OCI-M1 (cell line): ENCODE results near the gene PACSIN2.
"Not testable (repeated sequence)": the region's sequence is repeated elsewhere in the genome, so short reads cannot be mapped to it uniquely, and the experiment has no call there.

ENCODE experiments used
- DNase-seq: peaks from one replicate; lab custom pipeline; 2025; lab: John Stamatoyannopoulos, UW

The PACSIN2 gene

GRCh38 chr22:42964994-42965699 is 49.8 kb downstream of the PACSIN2 start:
- DNase-seq, result peak; percentile 74

GRCh38 chr22:42963231-42963595 is 51.7 kb downstream of the PACSIN2 start:
- DNase-seq, result no peak

- peak; percentile 95 for DNase-seq
Observed at GRCh38 chr22:42962295-42963230, 52.4 kb downstream of the PACSIN2 start.

- DNase-seq, result peak; percentile 78
Observed at GRCh38 chr22:42961810-42962209, 53.1 kb downstream of the PACSIN2 start.

DNA sequence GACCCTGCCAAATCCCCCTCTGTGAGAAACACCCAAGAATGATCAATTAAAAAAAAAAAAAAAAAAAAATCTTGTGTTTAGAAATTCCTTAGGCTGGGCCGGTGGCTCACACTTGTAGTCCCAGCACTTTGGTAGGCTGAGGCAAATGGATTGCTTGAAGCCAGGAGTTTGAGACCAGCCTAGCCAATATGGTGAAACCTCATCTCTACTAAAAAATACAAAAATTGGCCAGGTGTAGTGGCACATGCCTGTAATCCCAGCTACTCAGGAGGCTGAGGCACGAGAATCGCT is 53.6 kb downstream of the PACSIN2 start:
- not testable (repeated sequence) for DNase-seq

GRCh38 chr22:42960531-42961399 is 54.2 kb downstream of the PACSIN2 start:
- DNase-seq, result peak; percentile 31

GRCh38 chr22:42959576-42960509 is 55.1 kb downstream of the PACSIN2 start:
- peak; percentile 91 for DNase-seq

DNA sequence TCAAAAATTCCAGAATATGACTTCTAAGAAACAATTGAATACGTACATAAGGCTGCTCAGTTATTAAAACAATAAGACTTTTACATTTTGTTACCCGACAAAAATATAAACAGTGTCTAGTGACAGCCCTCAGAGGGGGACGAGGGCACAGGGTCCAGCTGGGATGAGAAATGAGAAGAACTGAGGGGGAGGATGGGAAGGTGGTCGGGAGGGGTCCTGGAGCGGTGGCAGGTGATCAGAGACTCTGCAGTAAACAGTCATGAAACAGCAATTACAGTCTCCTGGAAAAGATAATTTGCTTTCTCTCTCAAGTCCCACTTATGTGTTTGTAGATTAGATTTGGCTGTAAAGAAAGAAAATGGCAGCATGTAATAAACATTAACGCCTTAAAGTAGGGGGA is 56.0 kb downstream of the PACSIN2 start:
- no peak for DNase-seq

DNA sequence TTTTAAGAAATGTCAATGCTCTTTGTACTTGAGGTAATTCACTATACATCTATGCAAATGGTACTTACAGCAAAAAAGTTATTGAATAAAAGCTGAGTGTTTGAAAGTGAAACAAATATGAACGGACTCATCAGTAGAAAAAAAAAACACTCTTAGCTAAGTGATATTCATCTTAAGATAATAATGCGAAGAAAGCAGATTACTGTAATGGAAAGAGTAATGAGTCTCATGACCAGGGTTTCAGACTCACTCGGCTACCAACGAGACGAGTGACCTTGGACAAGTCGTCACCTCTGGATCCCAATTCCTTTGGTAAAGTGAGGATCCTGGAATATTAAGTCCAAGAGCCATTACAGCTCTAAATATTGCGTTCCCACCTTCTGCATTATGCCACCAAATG is 57.0 kb downstream of the PACSIN2 start:
- no peak for DNase-seq

DNA sequence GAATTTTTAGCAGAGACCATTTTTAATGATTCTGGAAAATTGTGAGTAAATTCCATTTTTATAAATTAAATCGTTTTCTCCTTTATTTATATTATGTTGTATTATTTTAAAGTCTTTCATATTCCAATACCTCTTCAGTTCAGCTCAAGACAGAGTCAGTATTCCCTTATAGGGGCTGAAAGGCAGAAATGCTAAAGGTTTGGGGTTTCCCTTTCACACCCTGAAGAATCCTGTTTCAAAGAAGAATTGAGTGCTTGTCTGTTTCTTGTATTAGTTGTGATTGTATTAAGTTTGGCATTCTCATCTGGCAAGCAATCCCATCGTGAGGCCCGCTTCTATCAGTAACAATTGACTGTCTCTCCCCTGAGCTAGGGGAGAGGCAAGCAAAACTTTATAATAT is 57.4 kb downstream of the PACSIN2 start:
- DNase-seq, result no peak

GRCh38 chr22:42955848-42956247 is 59.1 kb downstream of the PACSIN2 start:
- DNase-seq, result no peak

DNA sequence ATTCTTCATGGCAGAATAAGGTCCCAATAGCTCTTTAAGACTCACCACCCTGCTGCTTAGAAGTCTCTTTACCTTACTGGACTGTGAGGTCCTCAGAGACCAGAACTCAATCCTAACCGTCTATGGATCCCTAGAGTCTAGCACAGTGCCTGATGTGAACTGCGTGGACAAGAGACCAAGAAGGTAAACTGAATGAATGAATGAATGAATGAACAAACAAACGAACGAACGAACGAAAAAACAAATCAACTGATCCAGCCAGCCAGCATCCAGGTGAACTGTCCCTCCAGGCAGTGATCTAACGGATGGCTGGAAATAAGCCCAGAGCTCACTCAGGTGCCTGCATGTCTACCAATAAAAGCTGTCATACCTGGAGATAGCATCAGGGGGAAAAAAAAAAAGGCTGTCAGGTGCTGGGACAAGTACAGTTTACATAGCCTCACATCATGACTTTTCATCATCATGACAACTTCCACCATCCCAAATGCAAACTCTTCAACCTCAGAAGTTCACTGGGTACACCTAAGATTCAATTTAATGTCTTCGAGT is 59.8 kb downstream of the PACSIN2 start:
- no peak for DNase-seq

DNA sequence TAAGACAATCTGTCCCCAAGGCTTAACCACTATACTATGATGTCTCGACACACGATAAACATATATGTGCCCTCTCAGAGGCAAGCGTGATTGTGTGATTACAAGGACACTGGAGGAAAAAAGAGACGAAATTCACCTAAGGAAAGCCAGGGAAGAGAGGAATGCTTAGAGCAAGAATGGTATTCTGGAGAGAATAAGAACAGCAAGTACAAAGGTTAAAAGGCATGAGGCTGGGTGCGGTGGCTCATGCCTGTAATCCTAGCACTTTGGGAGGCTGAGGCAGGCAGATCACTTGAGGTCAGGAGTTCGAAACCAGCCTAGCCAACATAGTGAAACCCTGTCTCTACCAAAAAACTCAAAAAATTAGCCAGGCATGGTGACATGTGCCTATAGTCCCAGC is 61.2 kb downstream of the PACSIN2 start:
- DNase-seq, result not testable (repeated sequence)

DNA sequence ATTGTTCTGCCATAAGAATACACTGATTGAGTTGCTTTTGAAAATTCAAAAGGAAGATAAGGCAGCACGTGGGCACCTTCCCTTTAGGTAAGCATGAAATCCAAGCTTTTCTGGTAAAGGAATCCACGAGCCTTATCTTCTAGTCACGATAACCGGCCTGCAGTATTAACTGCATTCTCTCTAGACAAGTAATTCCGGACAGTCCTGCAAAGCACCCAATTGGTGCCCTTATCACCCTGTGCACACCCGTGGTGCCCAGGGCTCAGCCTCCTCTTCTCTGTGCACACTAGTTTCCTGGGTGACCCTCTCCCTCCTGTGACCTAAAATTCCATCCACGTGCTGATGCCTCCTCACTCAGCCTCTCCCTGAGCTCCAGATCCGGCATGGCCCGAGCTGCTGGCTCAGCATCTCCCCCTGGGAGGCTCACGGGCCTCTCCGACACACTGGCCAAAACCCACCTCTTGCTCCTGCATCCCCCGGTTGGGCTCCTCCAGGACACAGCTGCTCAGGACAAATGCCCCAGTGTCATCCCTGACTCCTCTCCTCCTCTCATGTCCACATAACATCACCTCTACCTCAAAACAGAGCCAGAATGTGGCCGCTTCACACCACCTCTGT is 63.7 kb downstream of the PACSIN2 start:
- DNase-seq, result no peak

DNA sequence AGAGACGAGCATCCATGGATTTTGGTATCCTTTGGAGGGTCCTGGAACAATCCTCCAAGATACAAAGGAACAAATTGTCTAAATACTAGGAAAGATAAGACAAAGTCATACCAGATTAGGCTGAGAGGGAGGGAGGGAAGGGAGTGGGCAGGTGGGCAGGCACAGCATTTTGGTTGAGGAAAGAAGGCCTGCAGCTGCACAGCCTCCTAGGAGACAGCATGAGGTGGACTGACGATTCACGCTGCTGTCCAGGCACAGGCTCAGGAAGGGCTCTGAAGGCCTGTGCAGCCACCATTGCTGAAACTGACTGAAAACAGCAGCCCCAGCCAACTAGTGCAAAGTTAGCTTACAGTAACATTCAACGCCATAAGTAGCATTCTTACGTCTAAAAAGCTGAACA is 64.7 kb downstream of the PACSIN2 start:
- no peak for DNase-seq

GRCh38 chr22:42949159-42949558 is 65.8 kb downstream of the PACSIN2 start:
- DNase-seq, result no peak

DNA sequence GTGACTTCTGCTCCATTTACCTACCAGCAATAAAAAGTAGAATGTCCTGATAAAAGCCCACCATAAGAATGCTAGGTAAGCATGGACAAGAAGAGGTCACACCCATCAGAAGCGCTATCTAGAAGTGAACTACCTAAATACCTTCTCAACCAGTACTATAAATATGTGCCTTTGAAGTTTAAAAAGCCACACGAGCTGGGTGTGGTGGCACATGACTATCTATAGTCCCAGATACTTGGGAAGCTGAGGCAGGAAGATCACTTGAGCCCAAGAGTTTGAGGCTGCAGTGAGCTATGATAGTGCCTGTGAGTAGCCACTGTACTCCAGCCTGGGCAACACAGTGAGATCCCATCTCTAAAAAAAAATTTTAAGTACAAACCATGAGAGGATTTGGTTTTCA is 66.7 kb downstream of the PACSIN2 start:
- DNase-seq, result no peak

DNA sequence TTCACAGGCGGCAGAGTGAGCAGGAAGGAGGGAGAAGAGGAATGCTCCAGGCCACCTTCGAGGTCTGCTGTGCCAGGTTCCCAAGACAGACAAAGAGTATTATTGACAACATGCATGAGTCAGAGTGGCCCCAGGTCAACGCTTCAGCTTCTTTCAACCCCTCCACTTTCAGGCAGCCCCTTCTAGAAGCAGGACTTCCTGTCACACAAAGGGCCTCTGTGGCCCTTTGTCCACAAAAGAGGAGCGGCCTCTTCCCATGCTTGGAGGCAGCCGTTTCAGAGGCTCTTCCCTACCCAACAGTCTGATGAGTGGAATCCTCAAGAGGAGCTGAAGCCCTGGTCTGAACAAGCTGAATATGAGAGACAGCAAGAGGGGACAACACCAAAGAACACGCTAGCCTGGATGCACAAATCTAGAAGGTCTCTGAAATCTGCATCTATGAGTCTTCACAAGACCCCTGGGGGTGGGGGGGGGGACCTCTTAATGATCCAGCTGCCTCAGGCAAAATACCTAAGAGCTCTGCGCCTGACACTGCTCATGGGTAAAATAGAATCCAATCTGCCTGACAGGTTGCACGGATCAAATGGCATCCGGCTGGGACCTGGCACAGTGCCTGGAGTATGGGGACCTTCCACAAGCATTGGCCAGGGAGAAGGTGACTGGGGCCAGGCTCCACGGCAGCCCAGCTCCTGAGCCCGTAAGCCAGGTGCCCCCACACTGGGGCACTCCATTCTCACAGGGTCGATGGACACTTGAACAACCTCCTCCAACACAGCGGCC is 67.5 kb downstream of the PACSIN2 start:
- DNase-seq, result no peak

- no peak for DNase-seq
Observed at GRCh38 chr22:42946546-42947198, 68.3 kb downstream of the PACSIN2 start.
